HepG2 (cell line): Measurements from ENCODE around the gene ATG4B.

ENCODE experiments used
- ARID2 ChIP-seq: sonication (generic); formaldehyde crosslinking; IDR thresholded peaks from 2 replicates; pipeline ENCODE4 v1.8.1; 2022; ENCODE audit warnings: mild to moderate bottlenecking, missing genetic modification reagents, borderline replicate concordance
- EZH2 ChIP-seq: conservative IDR thresholded peaks from 2 replicates; pipeline ENCODE4 v1.6.1; 2012; ENCODE audit warnings: mild to moderate bottlenecking, low read depth, low read length, moderate library complexity
- FOSL1 ChIP-seq: sonication (generic); formaldehyde crosslinking; IDR thresholded peaks from 2 replicates; pipeline ENCODE4 v1.9.0; 2021; ENCODE audit warnings: missing genetic modification reagents, borderline replicate concordance
- GABPB1 ChIP-seq: IDR thresholded peaks from 2 replicates; pipeline ENCODE4 v1.6.1; 2016; ENCODE audit warnings: mild to moderate bottlenecking, missing genetic modification reagents, moderate library complexity, missing compliant biosample characterization
- HNRNPK ChIP-seq: fragments of 200-400 bp; formaldehyde crosslinking; IDR thresholded peaks from 2 replicates; pipeline ENCODE4 v1.6.1; 2018; ENCODE audit warnings: low read length, low read depth, moderate library complexity, mild to moderate bottlenecking; ENCODE audit not compliant: poor library complexity, severe bottlenecking
- SMC3 ChIP-seq: IDR thresholded peaks from 2 replicates; pipeline ENCODE4 v1.6.1; 2011; ENCODE audit warnings: low read length, improper control_type of control experiment
- ZNF224 ChIP-seq: sonication (generic); formaldehyde crosslinking; IDR thresholded peaks from 2 replicates; pipeline ENCODE4 v1.5.0; 2020; ENCODE audit warnings: mild to moderate bottlenecking, missing genetic modification reagents
- ZNF569 ChIP-seq: sonication (generic); formaldehyde crosslinking; IDR thresholded peaks from 2 replicates; pipeline ENCODE4 v1.5.0; 2020; ENCODE audit warnings: mild to moderate bottlenecking, missing genetic modification reagents, moderate library complexity, borderline replicate concordance
- ZNF780A ChIP-seq: sonication (generic); formaldehyde crosslinking; IDR thresholded peaks from 2 replicates; pipeline ENCODE4 v1.8.0; 2022; ENCODE audit warnings: mild to moderate bottlenecking, missing genetic modification reagents, moderate library complexity
- ZSCAN30 ChIP-seq: sonication (generic); formaldehyde crosslinking; IDR thresholded peaks from 2 replicates; pipeline ENCODE4 v1.5.0; 2020; ENCODE audit warnings: mild to moderate bottlenecking, missing genetic modification reagents
- TF ChIP-seq, protein P1 (sequence below): IDR thresholded peaks from 2 replicates; pipeline ENCODE4 v1.6.1; 2012; ENCODE audit warnings: inconsistent platforms

DNA sequence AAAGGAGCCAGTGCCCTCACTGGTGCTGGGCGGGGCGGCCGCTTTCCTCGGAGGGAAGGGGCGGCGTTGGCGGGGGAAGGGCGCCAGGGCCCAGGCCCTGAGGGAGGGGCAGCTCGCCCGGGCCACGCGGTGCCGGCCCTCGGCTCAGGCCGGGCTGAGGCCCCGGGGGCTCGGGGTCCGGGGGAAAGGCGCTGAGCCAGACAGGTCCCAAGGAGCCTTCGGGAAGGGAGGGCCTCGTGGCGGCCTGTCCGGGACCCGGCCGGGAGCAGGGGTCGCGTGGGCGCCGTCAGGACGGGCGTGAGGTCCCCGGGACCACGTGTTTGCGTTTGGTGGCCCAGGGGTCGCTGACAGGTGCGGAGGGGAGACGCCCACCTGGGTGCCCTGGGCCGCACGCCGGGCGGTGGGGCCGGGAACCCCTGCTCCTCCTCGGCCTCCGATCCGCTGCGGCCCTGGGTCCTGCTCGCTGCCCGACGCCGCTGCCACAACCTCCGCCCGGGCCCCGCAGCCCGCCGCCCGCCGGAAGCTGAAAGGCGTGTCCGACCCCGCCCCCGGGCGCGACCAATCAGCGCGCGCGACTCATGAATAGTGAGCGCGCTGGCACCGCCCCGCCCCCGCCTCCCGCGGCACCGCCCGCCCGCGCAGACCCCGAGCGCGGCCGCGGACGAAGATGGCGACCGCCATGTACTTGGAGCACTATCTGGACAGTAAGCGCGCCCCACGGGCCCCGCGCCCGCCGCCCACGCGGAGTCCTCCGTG lies 64.1 kb downstream of the ATG4B start, which contains the start of gene ING5:
- TF ChIP-seq ARID2 (CRISPR knock-in tag) (peak; percentile 86; the same call in 1 of the 2 replicates), ZNF780A (no peak), GABPB1 (CRISPR knock-in tag) (peak; percentile 89), ZNF569 (CRISPR knock-in tag) (0 out of 2 replicates have a peak, but pooled peaks have one; percentile 86), ZSCAN30 (CRISPR knock-in tag) (0 out of 2 replicates have a peak, but pooled peaks have one; percentile 65), EZH2 (no peak), FOSL1 (CRISPR knock-in tag) (no peak), HNRNPK (peak; percentile 71), SMC3 (no peak), ZNF224 (peak; percentile 78; the same call in 1 of the 2 replicates)
- TF ChIP-seq, protein P1, sequence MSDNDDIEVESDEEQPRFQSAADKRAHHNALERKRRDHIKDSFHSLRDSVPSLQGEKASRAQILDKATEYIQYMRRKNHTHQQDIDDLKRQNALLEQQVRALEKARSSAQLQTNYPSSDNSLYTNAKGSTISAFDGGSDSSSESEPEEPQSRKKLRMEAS: peak; percentile 95
